Thymus (tissue), 11 donors: ENCODE data around the gene LRRC10B. TPM values are rescaled to one million over a fixed set of nuclear protein-coding genes. Genes with fewer than 3 reads are reported as not detected.

Experiments used
- DNase-seq, 9 donors: peaks; one replicate each; pipeline ENCODE4 v3.0.0-alpha.2; 2013; ENCODE audit warnings: low spot score in 9 of 9, low read depth in 6 of 9, missing footprints in 1 of 9
- H3K27ac ChIP-seq, 2 donors: one replicate each; pipeline ENCODE4 v1.5.1; 2013; ENCODE audit warnings: control low read depth in 1 of 2, low read depth in 1 of 2, low read length in 1 of 2, mild to moderate bottlenecking in 1 of 2, moderate library complexity in 1 of 2
- H3K27me3 ChIP-seq, 2 donors: one replicate each; pipeline ENCODE4 v1.5.1; 2013; ENCODE audit warnings: low read length in 1 of 2; ENCODE audit not compliant: control insufficient read depth in 2 of 2, insufficient read depth in 1 of 2
- H3K36me3 ChIP-seq, 2 donors: one replicate each; pipeline ENCODE4 v1.5.1; 2013; ENCODE audit warnings: low read length in 1 of 2, mild to moderate bottlenecking in 1 of 2, moderate library complexity in 1 of 2; ENCODE audit not compliant: control insufficient read depth in 2 of 2, insufficient read depth in 2 of 2
- H3K4me1 ChIP-seq, 2 donors: one replicate each; pipeline ENCODE4 v1.5.1; 2013; ENCODE audit warnings: low read length in 2 of 2; ENCODE audit not compliant: control insufficient read depth in 2 of 2, insufficient read depth in 2 of 2
- H3K4me3 ChIP-seq, 2 donors: one replicate each; pipeline ENCODE4 v1.5.1; 2013; ENCODE audit warnings: low read length in 2 of 2, control low read depth in 1 of 2, mild to moderate bottlenecking in 1 of 2
- H3K9me3 ChIP-seq, 2 donors: one replicate each; pipeline ENCODE4 v1.5.1; 2013; ENCODE audit warnings: low read length in 1 of 2, mild to moderate bottlenecking in 1 of 2; ENCODE audit not compliant: control insufficient read depth in 2 of 2, insufficient read depth in 1 of 2
- WGBS: extraction: QIAGEN DNeasy Blood & Tissue Kit; methylation state at CpG from one replicate; pipeline ENCODE4 v1.1.7; 2013; 5-methylcytosine and 5-hydroxymethylcytosine counted together
- polyA plus RNA-seq: library from polyadenylated mRNA; stranded (reverse); fragments of 200-250 nt; gene quantifications from one replicate; pipeline ENCODE4 v1.2.3, GENCODE V29; 2013
- total RNA-seq: library from RNA; stranded (reverse); fragments of 120-200 nt; gene quantifications from one replicate; pipeline ENCODE4 v1.2.4, GENCODE V29; 2013
- donor health status: healthy.

Gene LRRC10B
- total and polyA plus RNA-seq, 2 donors: 2.7 to 4.1 TPM

DNA sequence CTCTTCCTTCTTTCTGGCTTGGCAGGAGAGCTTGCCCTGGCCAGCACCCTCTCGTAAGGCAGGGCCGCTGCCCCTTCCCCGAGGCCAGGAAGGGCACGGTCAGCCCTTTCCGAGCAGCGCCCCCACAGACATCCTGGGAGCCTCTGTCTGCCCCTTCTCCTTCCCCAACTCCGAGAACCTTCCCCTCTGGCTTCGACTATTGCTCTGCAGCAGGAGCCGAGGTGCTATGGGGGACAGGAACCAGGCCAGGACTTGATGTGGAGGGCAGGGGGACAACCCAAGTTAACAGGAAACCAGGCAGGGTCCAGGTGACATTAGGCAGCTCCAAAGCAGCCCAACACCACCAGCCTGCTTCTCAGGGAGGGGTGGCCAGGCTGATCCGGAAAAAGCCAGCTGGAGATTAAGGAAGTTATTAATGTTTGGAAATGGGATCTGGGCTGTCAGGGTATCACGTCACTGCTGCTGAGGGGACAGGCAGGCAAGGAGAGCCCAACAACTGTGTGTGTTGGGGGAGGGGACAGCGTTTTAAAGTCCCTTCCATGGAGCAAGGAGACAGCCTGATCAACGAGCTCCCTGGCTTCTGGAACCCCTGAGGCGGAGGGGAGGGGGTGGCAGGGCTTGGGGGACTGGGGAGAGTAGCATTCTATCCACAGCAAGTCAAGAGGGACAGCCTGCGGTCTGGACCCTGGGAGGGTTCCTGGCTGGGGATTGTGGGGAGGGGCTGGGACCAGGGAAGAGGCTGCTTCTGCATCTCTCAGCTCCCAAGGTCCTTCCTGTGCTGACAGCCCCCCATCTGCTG lies 45.0 kb downstream of the LRRC10B start:
- 46% methylated on average over 15 of the region's 15 CpGs for WGBS
- H3K4me3 ChIP-seq: no peak overlapping the region
- no peaks in the 10 kb centered on the region for H3K36me3 ChIP-seq
- no peak overlapping the region for H3K27ac ChIP-seq
- peaks cover 28 to 68% of the 10 kb centered on the region in 2 donors for H3K27me3 ChIP-seq
- no peak for DNase-seq
- H3K4me1 ChIP-seq: no peaks in the 10 kb centered on the region
- H3K9me3 ChIP-seq: no peaks in the 10 kb centered on the region

GRCh38 chr11:61554172-61554988 lies 45.8 kb downstream of the LRRC10B start:
- no peak for DNase-seq
- Histone ChIP-seq H3K36me3 (no peaks in the 10 kb centered on the region), H3K27me3 (peaks cover 28 to 73% of the 10 kb centered on the region in 2 donors), H3K4me3 (no peak overlapping the region), H3K9me3 (no peaks in the 10 kb centered on the region), H3K4me1 (no peaks in the 10 kb centered on the region), H3K27ac (no peak overlapping the region)
- WGBS: 54% methylated on average over 13 of the region's 13 CpGs

DNA sequence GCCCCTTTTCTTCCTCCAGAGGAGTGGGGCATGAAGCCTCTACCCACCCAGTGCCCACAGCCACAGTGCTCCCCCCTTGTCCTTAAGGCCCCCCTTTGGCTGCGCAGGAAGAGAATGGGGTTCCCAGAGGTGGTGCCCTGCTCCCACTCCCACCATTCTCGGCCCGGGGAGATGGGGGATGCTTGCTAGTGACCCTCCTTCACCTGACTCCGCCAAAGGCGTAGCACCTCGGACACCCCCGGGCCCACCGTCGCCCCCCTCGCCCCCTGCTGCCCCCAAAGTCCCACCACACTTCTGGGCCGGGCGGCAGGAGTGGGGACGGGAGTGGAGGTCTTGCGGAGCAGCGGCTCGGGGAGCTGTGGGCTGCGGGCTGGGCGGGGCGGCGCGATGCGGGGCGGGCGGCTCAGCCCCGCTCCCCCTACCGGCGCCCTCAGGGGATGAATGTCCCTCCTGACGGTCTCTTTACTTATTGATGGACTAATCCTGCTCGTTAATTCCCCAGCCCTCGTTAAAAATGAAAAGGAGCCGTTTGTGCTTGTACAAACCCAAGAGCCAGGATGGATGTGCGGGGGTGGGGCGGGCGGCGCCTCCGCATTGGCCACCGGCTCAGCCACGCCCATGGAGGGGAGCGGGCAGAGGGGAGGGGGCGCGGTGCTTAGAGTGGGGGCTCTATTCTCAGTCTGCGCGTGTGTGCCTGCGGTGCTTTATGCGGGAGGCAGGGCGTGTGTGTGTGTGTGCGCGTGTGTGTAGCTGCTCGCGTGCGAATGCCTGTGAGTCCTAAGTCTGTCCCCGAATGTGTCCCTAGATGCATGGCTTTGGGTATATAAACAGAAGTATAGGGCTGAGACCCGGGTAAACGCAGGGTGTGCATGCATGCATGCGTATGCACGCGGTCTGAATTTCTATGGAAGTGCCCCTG lies 46.8 kb downstream of the LRRC10B start:
- H3K4me3 ChIP-seq: no peak overlapping the region
- DNase-seq: no peak

GRCh38 chr11:61555978-61556377 lies 47.4 kb downstream of the LRRC10B start:
- H3K27me3 ChIP-seq: peaks cover 28 to 78% of the 10 kb centered on the region in 2 donors
- 68% methylated on average over 10 of the region's 10 CpGs for WGBS
- no peak overlapping the region for H3K27ac ChIP-seq
- no peaks in the 10 kb centered on the region for H3K36me3 ChIP-seq
- H3K4me3 ChIP-seq: no peak overlapping the region
- DNase-seq: no peak
- no peaks in the 10 kb centered on the region for H3K9me3 ChIP-seq
- no peaks in the 10 kb centered on the region for H3K4me1 ChIP-seq

More for the DNA sequence above, 46.8 kb downstream of the LRRC10B start:
- Histone ChIP-seq H3K27ac (no peak overlapping the region), H3K9me3 (no peaks in the 10 kb centered on the region), H3K27me3 (peaks cover 28 to 75% of the 10 kb centered on the region in 2 donors), H3K36me3 (no peaks in the 10 kb centered on the region), H3K4me1 (no peaks in the 10 kb centered on the region)
- WGBS: 8% methylated on average over 57 of the region's 57 CpGs

DNA sequence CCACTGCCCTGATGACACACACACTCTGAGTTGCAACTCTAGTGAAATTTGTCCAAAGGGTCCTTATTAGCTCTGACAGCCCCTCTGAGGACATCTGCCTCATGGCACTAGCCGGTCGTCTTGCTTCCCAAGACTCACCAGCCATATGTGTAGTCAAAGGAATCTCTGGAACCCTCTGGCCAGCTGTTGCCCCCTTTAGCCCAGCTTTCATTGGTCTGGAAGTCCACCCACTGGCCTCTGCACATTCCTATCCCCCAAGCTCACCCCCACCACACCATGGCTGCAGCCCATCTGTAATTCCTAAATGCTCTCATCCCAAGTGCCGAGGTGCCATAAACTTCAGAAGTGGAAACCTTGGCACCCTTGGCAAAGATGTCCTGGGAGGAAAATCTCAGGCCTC lies 48.1 kb downstream of the LRRC10B start:
- H3K4me1 ChIP-seq: no peaks in the 10 kb centered on the region

More for the DNA sequence above, 48.1 kb downstream of the LRRC10B start:
- 81% methylated on average over 3 of the region's 3 CpGs for WGBS
- H3K9me3 ChIP-seq: no peaks in the 10 kb centered on the region
- no peak overlapping the region for H3K4me3 ChIP-seq
- H3K27ac ChIP-seq: no peak overlapping the region
- H3K27me3 ChIP-seq: peaks cover 28 to 79% of the 10 kb centered on the region in 2 donors
- no peak for DNase-seq
- H3K36me3 ChIP-seq: no peaks in the 10 kb centered on the region

Other genes starting within 250 kb of the LRRC10B start
- 2.4 TPM for gene VWCE, start 213.4 kb upstream of the LRRC10B start, total RNA-seq
- 11.5 TPM for gene VWCE, start 213.4 kb upstream of the LRRC10B start, polyA plus RNA-seq
- 197 TPM for gene DDB1, start 175.6 kb upstream of the LRRC10B start, total RNA-seq
- 129 TPM for gene DDB1, start 175.6 kb upstream of the LRRC10B start, polyA plus RNA-seq
- gene TKFC, start 175.5 kb upstream of the LRRC10B start, total RNA-seq: 19.8 TPM
- gene TKFC, start 175.5 kb upstream of the LRRC10B start, polyA plus RNA-seq: 47.4 TPM
- gene CYB561A3, start 146.9 kb upstream of the LRRC10B start, total RNA-seq: 16.0 TPM
- 20.5 TPM for gene CYB561A3, start 146.9 kb upstream of the LRRC10B start, polyA plus RNA-seq
- gene TMEM138, start 146.4 kb upstream of the LRRC10B start, total RNA-seq: 26.3 TPM
- 53.3 TPM for gene TMEM138, start 146.4 kb upstream of the LRRC10B start, polyA plus RNA-seq
- gene TMEM216, start 116.2 kb upstream of the LRRC10B start, total RNA-seq: 11.9 TPM
- 21.5 TPM for gene TMEM216, start 116.2 kb upstream of the LRRC10B start, polyA plus RNA-seq
- 25.4 TPM for gene CPSF7, start 78.8 kb upstream of the LRRC10B start, total RNA-seq
- 76.3 TPM for gene CPSF7, start 78.8 kb upstream of the LRRC10B start, polyA plus RNA-seq
- gene SDHAF2, start 78.6 kb upstream of the LRRC10B start, total RNA-seq: 34.8 TPM
- 59.9 TPM for gene SDHAF2, start 78.6 kb upstream of the LRRC10B start, polyA plus RNA-seq
- gene SYT7, start 72.3 kb downstream of the LRRC10B start, total RNA-seq: 0.14 TPM
- gene SYT7, start 72.3 kb downstream of the LRRC10B start, polyA plus RNA-seq: 1.3 TPM
- gene DAGLA, start 171.6 kb downstream of the LRRC10B start, total RNA-seq: 0.14 TPM
- gene DAGLA, start 171.6 kb downstream of the LRRC10B start, polyA plus RNA-seq: 0.43 TPM
- 0.09 TPM for gene MYRF, start 243.9 kb downstream of the LRRC10B start, total RNA-seq
- gene MYRF, start 243.9 kb downstream of the LRRC10B start, polyA plus RNA-seq: 0.62 TPM